ENCODE results near the gene TSSC4. TPM values are rescaled to one million over a fixed set of nuclear protein-coding genes. Genes with fewer than 3 reads are reported as not detected.

Gene TSSC4
- total and polyA plus RNA-seq, 2 of the 13 experiments (the other 11 are each of a cell fraction or from before 2014, with no cell fraction given): 16.2 to 58.6 TPM

GRCh38 chr11:2409611-2410468 is 9.3 kb downstream of the TSSC4 start (continued):
- TF ChIP-seq ZFP91 (CRISPR knock-in tag; IDR thresholded peaks at IDR 0.05; ENCODE audit: borderline replicate concordance): peak; percentile 44; the same call in 1 of the 2 replicates
- no peak for TF ChIP-seq ZFP41 (CRISPR knock-in tag; IDR thresholded peaks at IDR 0.05; ENCODE audit: borderline replicate concordance)
- TF ChIP-seq TFDP1 (CRISPR knock-in tag; IDR thresholded peaks at IDR 0.05; ENCODE audit: borderline replicate concordance): no peak; the same call in 1 of the 2 replicates
- TF ChIP-seq MYNN (CRISPR knock-in tag; IDR thresholded peaks at IDR 0.05; ENCODE audit: low read depth): no peak
- no peak for TF ChIP-seq ZKSCAN8 (CRISPR knock-in tag; IDR thresholded peaks at IDR 0.05; ENCODE audit: borderline replicate concordance)
- TF ChIP-seq TP53 (CRISPR knock-in tag; conservative IDR thresholded peaks at IDR 0.05): 0 out of 2 replicates have a peak, but pooled peaks have one; percentile 60
- TF ChIP-seq ZNF577 (CRISPR knock-in tag; IDR thresholded peaks at IDR 0.05; ENCODE audit: borderline replicate concordance, low read depth): no peak
- no peak for TF ChIP-seq NCOA1 (CRISPR knock-in tag; IDR thresholded peaks at IDR 0.05)
- TF ChIP-seq ZC3H4 (CRISPR knock-in tag; IDR thresholded peaks at IDR 0.05; ENCODE audit: borderline replicate concordance): no peak
- TF ChIP-seq ZNF768 (CRISPR knock-in tag; IDR thresholded peaks at IDR 0.05): no peak
- no peak for TF ChIP-seq ATAD3A (CRISPR knock-in tag; IDR thresholded peaks at IDR 0.05)
- no peak for TF ChIP-seq SYNCRIP (IDR thresholded peaks at IDR 0.05; ENCODE audit: insufficient read depth, low read depth, low read length)
- no peak for TF ChIP-seq CEBPB (IDR thresholded peaks at IDR 0.05; ENCODE audit: borderline replicate concordance, low read depth, low read length)
- no peak for TF ChIP-seq NFRKB (IDR thresholded peaks at IDR 0.05)
- no peak for TF ChIP-seq PCBP1 (IDR thresholded peaks at IDR 0.05; ENCODE audit: borderline replicate concordance, low read depth, low read length)
- TF ChIP-seq ZSCAN30 (CRISPR knock-in tag; IDR thresholded peaks at IDR 0.05): no peak
- TF ChIP-seq ELF3 (CRISPR knock-in tag; IDR thresholded peaks at IDR 0.05): peak; percentile 41; the same call in 1 of the 2 replicates
- no peak for TF ChIP-seq ELK4 (CRISPR knock-in tag; IDR thresholded peaks at IDR 0.05; ENCODE audit: borderline replicate concordance)
- no peak for TF ChIP-seq PHB2 (IDR thresholded peaks at IDR 0.05; ENCODE audit: partially characterized antibody)
- no peak for TF ChIP-seq FIP1L1 (IDR thresholded peaks at IDR 0.05; ENCODE audit: borderline replicate concordance, insufficient read depth, low read depth, low read length)
- 0 out of 2 replicates have a peak, but pooled peaks have one; percentile 12 for TF ChIP-seq LBX2 (CRISPR knock-in tag; IDR thresholded peaks at IDR 0.05; ENCODE audit: borderline replicate concordance)
- TF ChIP-seq NR2F2 (IDR thresholded peaks at IDR 0.05; ENCODE audit: borderline replicate concordance, low read depth): peak; percentile 82

All from HepG2 (cell line).